SK-N-SH (cell line): ENCODE measurements around the gene INTS11. TPM values are rescaled to one million over a fixed set of nuclear protein-coding genes. Genes with fewer than 3 reads are reported as not detected.

Experiments
- CTCF ChIA-PET: fragments of 300-600, 350-600 bp; formaldehyde crosslinking; extraction: SDS; loops from one replicate; lab custom pipeline; 2021; lab: Yijun Ruan, JAX
- POLR2A ChIA-PET: fragments of 350-600 bp; sonication (Branson Sonifier 250); formaldehyde crosslinking; extraction: SDS; loops from one replicate; lab custom pipeline; 2020; ENCODE audit warnings: antibody characterized with exemption, inconsistent platforms; lab: Yijun Ruan, JAX
- DNase-seq: peaks from one replicate; pipeline ENCODE4 v3.0.0; 2012
- H2AFZ ChIP-seq: fragments of 200-600 bp; sonication (generic); 2 replicates; pipeline ENCODE4 v1.8.1; 2016; ENCODE audit warnings: antibody characterized with exemption, mild to moderate bottlenecking, low read depth
- H3F3A ChIP-seq: fragments of 200-600 bp; sonication (generic); replicated peaks from 2 replicates; pipeline ENCODE3; 2016; ENCODE audit warnings: antibody characterized with exemption, mild to moderate bottlenecking; ENCODE audit not compliant: insufficient read depth
- H3K27ac ChIP-seq, 2 experiments: fragments of 200-500 bp in 1 of 2; fragments of 200-600 bp in 1 of 2; sonication (Bioruptor generic) in 1 of 2; sonication (generic), shearing (Covaris generic) in 1 of 2; 2 replicates each; pipeline versions ENCODE4 v1.5.1 to v1.6.1; 2014 to 2016; ENCODE audit warnings: low read depth in 2 of 2, inconsistent platforms in 1 of 2, low read length in 1 of 2, mild to moderate bottlenecking in 1 of 2, mixed read lengths in 1 of 2
- H3K27me3 ChIP-seq: fragments of 200-600 bp; sonication (generic), shearing (Covaris generic); 2 replicates; pipeline ENCODE4 v1.6.1; 2016; ENCODE audit warnings: mixed run types; ENCODE audit not compliant: insufficient read depth
- H3K36me3 ChIP-seq, 2 experiments: fragments of 200-500 bp in 1 of 2; fragments of 200-600 bp in 1 of 2; sonication (Bioruptor generic) in 1 of 2; sonication (generic) in 1 of 2; replicated peaks in 1 of 2; 2 replicates each; pipeline versions ENCODE3 to v1.5.1; 2014 to 2016; ENCODE audit warnings: low read length in 1 of 2, mild to moderate bottlenecking in 1 of 2; ENCODE audit not compliant: insufficient read depth in 2 of 2, control insufficient read depth in 1 of 2
- H3K4me1 ChIP-seq, 2 experiments: fragments of 200-500 bp in 1 of 2; fragments of 200-600 bp in 1 of 2; sonication (Bioruptor generic) in 1 of 2; sonication (generic), shearing (Covaris generic) in 1 of 2; 2 replicates each; pipeline versions ENCODE4 v1.5.1 to v1.6.1; 2014 to 2016; ENCODE audit warnings: low read depth in 1 of 2, low read length in 1 of 2, mixed run types in 1 of 2; ENCODE audit not compliant: insufficient read depth in 2 of 2, control insufficient read depth in 1 of 2
- H3K4me2 ChIP-seq: fragments of 200-600 bp; sonication (generic), shearing (Covaris generic); 2 replicates; pipeline ENCODE4 v1.6.1; 2017; ENCODE audit warnings: mixed run types
- H3K4me3 ChIP-seq, 2 experiments: fragments of 200-500 bp in 1 of 2; fragments of 200-600 bp in 1 of 2; sonication (Bioruptor generic) in 1 of 2; sonication (generic), shearing (Covaris generic) in 1 of 2; 2 replicates each; pipeline versions ENCODE4 v1.5.1 to v1.8.1; 2014 to 2016; ENCODE audit warnings: low read depth in 2 of 2, inconsistent platforms in 1 of 2, low read length in 1 of 2, mild to moderate bottlenecking in 1 of 2, mixed read lengths in 1 of 2, moderate library complexity in 1 of 2
- H3K79me2 ChIP-seq: fragments of 200-600 bp; sonication (generic); 2 replicates; pipeline ENCODE4 v1.8.1; 2017; ENCODE audit warnings: mild to moderate bottlenecking; ENCODE audit not compliant: insufficient read depth
- H3K9ac ChIP-seq: fragments of 200-600 bp; sonication (generic); 2 replicates; pipeline ENCODE4 v1.6.1; 2017; ENCODE audit warnings: mixed run types
- H3K9me2 ChIP-seq: fragments of 200-600 bp; sonication (generic); 2 replicates; pipeline ENCODE4 v1.6.1; 2017; ENCODE audit warnings: mixed run types
- H3K9me3 ChIP-seq: fragments of 200-600 bp; sonication (generic); 2 replicates; pipeline ENCODE4 v1.6.1; 2017; ENCODE audit warnings: mixed run types, mild to moderate bottlenecking, moderate library complexity
- H4K20me1 ChIP-seq: fragments of 200-600 bp; sonication (generic); 2 replicates; pipeline ENCODE4 v1.6.1; 2017; ENCODE audit warnings: mild to moderate bottlenecking, mixed run types; ENCODE audit not compliant: insufficient read depth
- ELF1 ChIP-seq: IDR thresholded peaks from 2 replicates; pipeline ENCODE4 v1.4.0; 2012
- EP300 ChIP-seq, 2 experiments: IDR thresholded peaks; 2 replicates each; pipeline versions ENCODE4 v1.4.0 to v1.6.1; 2012; ENCODE audit warnings: borderline replicate concordance in 1 of 2, low read depth in 1 of 2, low read length in 1 of 2
- FOSL2 ChIP-seq: IDR thresholded peaks from 2 replicates; pipeline ENCODE4 v1.4.0; 2012; ENCODE audit warnings: low read depth, mild to moderate bottlenecking, moderate library complexity, borderline replicate concordance
- FOXM1 ChIP-seq: IDR thresholded peaks from 2 replicates; pipeline ENCODE4 v1.4.0; 2012; ENCODE audit warnings: low read depth, mild to moderate bottlenecking
- GABPA ChIP-seq: IDR thresholded peaks from 2 replicates; pipeline ENCODE4 v1.4.0; 2012; ENCODE audit warnings: low read depth, mild to moderate bottlenecking
- MEF2A ChIP-seq: IDR thresholded peaks from 2 replicates; pipeline ENCODE4 v1.4.0; 2012; ENCODE audit warnings: low read depth, borderline replicate concordance
- NRF1 ChIP-seq: IDR thresholded peaks from 2 replicates; pipeline ENCODE4 v1.6.1; 2012; ENCODE audit warnings: low read depth, mild to moderate bottlenecking, low read length
- POLR2AphosphoS5 ChIP-seq: IDR thresholded peaks from 2 replicates; pipeline ENCODE4 v1.6.1; 2012; ENCODE audit warnings: low read depth, low read length
- RAD21 ChIP-seq: IDR thresholded peaks from 2 replicates; pipeline ENCODE4 v1.6.1; 2012; ENCODE audit warnings: mild to moderate bottlenecking, low read length
- RFX5 ChIP-seq: IDR thresholded peaks from 2 replicates; pipeline ENCODE4 v1.6.1; 2012; ENCODE audit warnings: mild to moderate bottlenecking, improper control_type of control experiment, low read length
- RXRA ChIP-seq: IDR thresholded peaks from 2 replicates; pipeline ENCODE4 v1.4.0; 2012; ENCODE audit warnings: low read depth, mild to moderate bottlenecking, borderline replicate concordance
- SIN3A ChIP-seq: IDR thresholded peaks from 2 replicates; pipeline ENCODE4 v1.6.1; 2012; ENCODE audit warnings: low read depth, mild to moderate bottlenecking, low read length, moderate library complexity, borderline replicate concordance
- SMC3 ChIP-seq: IDR thresholded peaks from 2 replicates; pipeline ENCODE4 v1.6.1; 2012; ENCODE audit warnings: low read depth, low read length, improper control_type of control experiment
- TAF1 ChIP-seq: IDR thresholded peaks from 2 replicates; pipeline ENCODE4 v1.6.1; 2012; ENCODE audit warnings: low read depth, mild to moderate bottlenecking, low read length, moderate library complexity, borderline replicate concordance
- TEAD4 ChIP-seq: IDR thresholded peaks from 2 replicates; pipeline ENCODE4 v1.4.0; 2012; ENCODE audit warnings: mild to moderate bottlenecking, borderline replicate concordance; ENCODE audit not compliant: insufficient read depth
- YY1 ChIP-seq: IDR thresholded peaks from 2 replicates; pipeline ENCODE4 v1.4.0; 2012; ENCODE audit warnings: low read depth, mild to moderate bottlenecking
- WGBS: methylation state at CpG from one replicate; pipeline ENCODE4 v1.1.6; 2017; ENCODE audit warnings: low lambda C conversion rate; 5-methylcytosine and 5-hydroxymethylcytosine counted together
- polyA plus RNA-seq, 3 experiments: library from polyadenylated mRNA; depleted of rRNA; stranded (reverse); fragments of >200 nt; gene quantifications; 2 replicates each; pipeline ENCODE4 v1.2.3, GENCODE V29; 2012
- TF ChIP-seq, protein P1 (sequence below): IDR thresholded peaks from 2 replicates; pipeline ENCODE4 v1.4.0; 2012; ENCODE audit warnings: low read depth, borderline replicate concordance
- TF ChIP-seq, protein P2 (sequence below): IDR thresholded peaks from 2 replicates; pipeline ENCODE4 v1.4.0; 2012; ENCODE audit warnings: low read depth, borderline replicate concordance
- TF ChIP-seq, protein P3 (sequence below): fragments of 150-350 bp; IDR thresholded peaks from 2 replicates; pipeline ENCODE4 v1.6.1; 2017; ENCODE audit warnings: antibody characterized with exemption, low read length, low read depth, borderline replicate concordance
- TF ChIP-seq, protein P4 (sequence below): IDR thresholded peaks from 2 replicates; pipeline ENCODE4; 2012

Gene INTS11
- polyA plus RNA-seq, 1 of the 3 experiments (the other 2 are of a cell fraction), result 137 TPM

DNA sequence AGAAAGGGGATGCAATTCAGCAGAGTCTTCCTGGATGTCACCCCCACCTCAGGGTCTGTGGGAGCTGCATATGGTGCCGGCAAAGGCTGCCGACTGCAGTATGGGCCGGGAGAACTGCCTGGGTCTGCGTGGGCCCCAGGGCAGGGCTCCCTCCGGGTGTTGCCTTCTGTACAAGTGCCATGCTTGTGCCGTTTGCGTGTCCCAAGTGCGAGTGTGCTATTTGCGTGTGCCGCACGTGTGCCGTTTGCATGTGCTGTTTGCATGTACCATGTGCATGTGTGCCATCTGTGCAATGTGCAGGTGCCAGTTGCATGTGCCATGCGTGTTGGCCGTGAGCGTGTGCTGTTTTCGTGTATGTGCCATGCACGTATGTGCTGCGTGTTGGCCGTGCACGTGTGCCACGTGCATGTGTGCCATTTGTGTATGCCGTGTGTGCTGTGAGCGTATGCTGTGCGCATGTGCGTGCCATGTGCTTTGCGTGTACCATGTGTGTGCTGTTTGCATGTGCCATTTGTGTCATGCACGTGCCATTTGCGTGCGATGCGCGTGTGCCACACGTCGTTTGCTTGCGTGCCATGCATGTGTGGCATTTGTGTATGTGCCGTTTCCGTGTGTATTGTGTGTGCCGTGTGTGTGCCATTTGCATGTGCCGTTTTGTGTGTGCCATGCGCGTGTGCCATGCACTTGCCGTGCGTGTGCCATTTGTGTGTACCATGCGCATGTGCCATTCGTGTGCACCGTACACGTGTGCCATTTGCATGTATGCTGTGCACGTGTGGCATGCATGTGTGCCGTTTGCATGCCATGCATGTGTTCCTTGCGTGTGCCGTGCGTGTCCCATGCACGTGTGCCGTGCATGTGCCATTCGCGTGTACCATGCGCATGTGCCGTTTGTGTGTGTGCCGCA lies 5.1 kb upstream of the INTS11 start (continued):
- no peak for TF ChIP-seq YY1
- TF ChIP-seq TEAD4, result no peak
- no peak for TF ChIP-seq FOSL2
- TF ChIP-seq RFX5, result no peak
- TF ChIP-seq, protein P1, sequence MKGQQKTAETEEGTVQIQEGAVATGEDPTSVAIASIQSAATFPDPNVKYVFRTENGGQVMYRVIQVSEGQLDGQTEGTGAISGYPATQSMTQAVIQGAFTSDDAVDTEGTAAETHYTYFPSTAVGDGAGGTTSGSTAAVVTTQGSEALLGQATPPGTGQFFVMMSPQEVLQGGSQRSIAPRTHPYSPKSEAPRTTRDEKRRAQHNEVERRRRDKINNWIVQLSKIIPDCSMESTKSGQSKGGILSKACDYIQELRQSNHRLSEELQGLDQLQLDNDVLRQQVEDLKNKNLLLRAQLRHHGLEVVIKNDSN, result no peak
- no peak for TF ChIP-seq NRF1
- no peak for TF ChIP-seq TAF1
- TF ChIP-seq POLR2AphosphoS5, result no peak
- TF ChIP-seq RXRA, result no peak

DNA sequence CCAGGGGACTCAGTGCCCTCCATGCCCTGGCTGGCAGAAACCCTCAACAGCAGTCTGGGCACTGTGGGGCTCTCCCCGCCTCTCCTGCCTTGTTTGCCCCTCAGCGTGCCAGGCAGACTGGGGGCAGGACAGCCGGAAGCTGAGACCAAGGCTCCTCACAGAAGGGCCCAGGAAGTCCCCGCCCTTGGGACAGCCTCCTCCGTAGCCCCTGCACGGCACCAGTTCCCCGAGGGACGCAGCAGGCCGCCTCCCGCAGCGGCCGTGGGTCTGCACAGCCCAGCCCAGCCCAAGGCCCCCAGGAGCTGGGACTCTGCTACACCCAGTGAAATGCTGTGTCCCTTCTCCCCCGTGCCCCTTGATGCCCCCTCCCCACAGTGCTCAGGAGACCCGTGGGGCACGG lies 3.8 kb upstream of the INTS11 start:
- H2AFZ ChIP-seq, result no peak overlapping the region
- no peak overlapping the region for H3K4me3 ChIP-seq
- peaks cover 30% of the 10 kb centered on the region for H3K79me2 ChIP-seq
- no peaks in the 10 kb centered on the region for H3K27me3 ChIP-seq
- ChIA-PET CTCF (interaction anchor here (1.5 kb wide), 1 partner anchor 20 kb away, joined by 3 read pairs; the partner anchor contains the start of gene DVL1), POLR2A (no interaction called here)
- H3K9me2 ChIP-seq, result no peaks in the 10 kb centered on the region
- no peak overlapping the region for H3K9ac ChIP-seq
- no peak for TF ChIP-seq RXRA
- TF ChIP-seq, protein P2, sequence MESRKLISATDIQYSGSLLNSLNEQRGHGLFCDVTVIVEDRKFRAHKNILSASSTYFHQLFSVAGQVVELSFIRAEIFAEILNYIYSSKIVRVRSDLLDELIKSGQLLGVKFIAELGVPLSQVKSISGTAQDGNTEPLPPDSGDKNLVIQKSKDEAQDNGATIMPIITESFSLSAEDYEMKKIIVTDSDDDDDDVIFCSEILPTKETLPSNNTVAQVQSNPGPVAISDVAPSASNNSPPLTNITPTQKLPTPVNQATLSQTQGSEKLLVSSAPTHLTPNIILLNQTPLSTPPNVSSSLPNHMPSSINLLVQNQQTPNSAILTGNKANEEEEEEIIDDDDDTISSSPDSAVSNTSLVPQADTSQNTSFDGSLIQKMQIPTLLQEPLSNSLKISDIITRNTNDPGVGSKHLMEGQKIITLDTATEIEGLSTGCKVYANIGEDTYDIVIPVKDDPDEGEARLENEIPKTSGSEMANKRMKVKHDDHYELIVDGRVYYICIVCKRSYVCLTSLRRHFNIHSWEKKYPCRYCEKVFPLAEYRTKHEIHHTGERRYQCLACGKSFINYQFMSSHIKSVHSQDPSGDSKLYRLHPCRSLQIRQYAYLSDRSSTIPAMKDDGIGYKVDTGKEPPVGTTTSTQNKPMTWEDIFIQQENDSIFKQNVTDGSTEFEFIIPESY, result no peak
- H3K9me3 ChIP-seq, result no peaks in the 10 kb centered on the region
- H3K4me1 ChIP-seq, result peaks cover 0 to 31% of the 10 kb centered on the region in 2 experiments; a peak in 1 of 4 replicates
- no peak for DNase-seq
- peaks cover 5% of the 10 kb centered on the region for H3F3A ChIP-seq
- H3K4me2 ChIP-seq, result no peak overlapping the region
- WGBS, result 90% methylated on average over 4 of the region's 15 CpGs
- H4K20me1 ChIP-seq, result peaks cover 3% of the 10 kb centered on the region; the same call in 1 of the 2 replicates
- H3K36me3 ChIP-seq, result peaks cover 0 to 14% of the 10 kb centered on the region in 2 experiments
- H3K27ac ChIP-seq, result no peak overlapping the region

DNA sequence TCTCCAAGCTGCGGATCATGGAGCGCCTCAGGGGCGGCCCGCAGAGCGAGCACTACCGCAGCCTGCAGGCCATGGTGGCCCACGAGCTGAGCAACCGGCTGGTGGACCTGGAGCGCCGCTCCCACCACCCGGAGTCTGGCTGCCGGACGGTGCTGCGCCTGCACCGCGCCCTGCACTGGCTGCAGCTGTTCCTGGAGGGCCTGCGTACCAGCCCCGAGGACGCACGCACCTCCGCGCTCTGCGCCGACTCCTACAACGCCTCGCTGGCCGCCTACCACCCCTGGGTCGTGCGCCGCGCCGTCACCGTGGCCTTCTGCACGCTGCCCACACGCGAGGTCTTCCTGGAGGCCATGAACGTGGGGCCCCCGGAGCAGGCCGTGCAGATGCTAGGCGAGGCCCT lies 2.8 kb upstream of the INTS11 start:
- Histone ChIP-seq H2AFZ (no peak overlapping the region), H3K27me3 (no peaks in the 10 kb centered on the region), H3K9ac (no peak overlapping the region), H3K4me1 (peaks cover 0 to 37% of the 10 kb centered on the region in 2 experiments; a peak in 1 of 4 replicates), H3K9me2 (no peaks in the 10 kb centered on the region), H3F3A (peaks cover 5% of the 10 kb centered on the region), H3K27ac (no peak overlapping the region), H4K20me1 (peaks cover 9% of the 10 kb centered on the region; the same call in 1 of the 2 replicates), H3K4me3 (no peak overlapping the region), H3K9me3 (no peaks in the 10 kb centered on the region), H3K79me2 (peaks cover 38% of the 10 kb centered on the region), H3K36me3 (peaks cover 0 to 14% of the 10 kb centered on the region in 2 experiments), H3K4me2 (no peak overlapping the region)
- no peak for DNase-seq
- 91% methylated on average over 17 of the region's 40 CpGs for WGBS
- ChIA-PET CTCF (interaction anchor here (1.2 to 1.5 kb wide), 2 partner anchors 21 to 36 kb away, joined by 3 to 5 read pairs; partner anchors contain the start of gene DVL1), POLR2A (no interaction called here)
- no peak for TF ChIP-seq FOXM1
- no peak for TF ChIP-seq EP300 (IDR thresholded peaks at IDR 0.05; ENCODE audit: borderline replicate concordance in 1 of 2, low read depth in 1 of 2, low read length in 1 of 2)
- no peak for TF ChIP-seq TAF1
- TF ChIP-seq GABPA, result no peak
- no peak for TF ChIP-seq MEF2A
- TF ChIP-seq, protein P1, result no peak
- no peak for TF ChIP-seq SIN3A
- TF ChIP-seq RAD21, result no peak
- TF ChIP-seq, protein P3, sequence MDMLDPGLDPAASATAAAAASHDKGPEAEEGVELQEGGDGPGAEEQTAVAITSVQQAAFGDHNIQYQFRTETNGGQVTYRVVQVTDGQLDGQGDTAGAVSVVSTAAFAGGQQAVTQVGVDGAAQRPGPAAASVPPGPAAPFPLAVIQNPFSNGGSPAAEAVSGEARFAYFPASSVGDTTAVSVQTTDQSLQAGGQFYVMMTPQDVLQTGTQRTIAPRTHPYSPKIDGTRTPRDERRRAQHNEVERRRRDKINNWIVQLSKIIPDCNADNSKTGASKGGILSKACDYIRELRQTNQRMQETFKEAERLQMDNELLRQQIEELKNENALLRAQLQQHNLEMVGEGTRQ, result no peak
- TF ChIP-seq ELF1, result no peak
- TF ChIP-seq SMC3, result no peak
- TF ChIP-seq, protein P4, sequence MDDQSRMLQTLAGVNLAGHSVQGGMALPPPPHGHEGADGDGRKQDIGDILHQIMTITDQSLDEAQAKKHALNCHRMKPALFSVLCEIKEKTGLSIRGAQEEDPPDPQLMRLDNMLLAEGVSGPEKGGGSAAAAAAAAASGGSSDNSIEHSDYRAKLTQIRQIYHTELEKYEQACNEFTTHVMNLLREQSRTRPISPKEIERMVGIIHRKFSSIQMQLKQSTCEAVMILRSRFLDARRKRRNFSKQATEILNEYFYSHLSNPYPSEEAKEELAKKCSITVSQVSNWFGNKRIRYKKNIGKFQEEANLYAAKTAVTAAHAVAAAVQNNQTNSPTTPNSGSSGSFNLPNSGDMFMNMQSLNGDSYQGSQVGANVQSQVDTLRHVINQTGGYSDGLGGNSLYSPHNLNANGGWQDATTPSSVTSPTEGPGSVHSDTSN, result no peak
